Stimulated activated CD4-positive, alpha-beta T cell treated with anti-CD3 and anti-CD28 coated beads, Interleukin-2, amount 100 ng/mL, for 24 hours (primary cell): ENCODE data around the gene PXMP2.
"Not testable (repeated sequence)": the region's sequence is repeated elsewhere in the genome, so short reads cannot be mapped to it uniquely, and the experiment has no call there.

Experiments
- DNase-seq, 2 donors: peaks; one replicate each; pipeline ENCODE4 v3.0.0-alpha.2; 2020

Gene PXMP2

GRCh38 chr12:132660996-132661395 lies 26.4 kb upstream of the PXMP2 start:
- no peak for DNase-seq

- DNase-seq = no peak
Observed at GRCh38 chr12:132661972-132662371, 25.4 kb upstream of the PXMP2 start.

- DNase-seq = no peak
Observed at GRCh38 chr12:132662901-132663755, 24.3 kb upstream of the PXMP2 start.

DNA sequence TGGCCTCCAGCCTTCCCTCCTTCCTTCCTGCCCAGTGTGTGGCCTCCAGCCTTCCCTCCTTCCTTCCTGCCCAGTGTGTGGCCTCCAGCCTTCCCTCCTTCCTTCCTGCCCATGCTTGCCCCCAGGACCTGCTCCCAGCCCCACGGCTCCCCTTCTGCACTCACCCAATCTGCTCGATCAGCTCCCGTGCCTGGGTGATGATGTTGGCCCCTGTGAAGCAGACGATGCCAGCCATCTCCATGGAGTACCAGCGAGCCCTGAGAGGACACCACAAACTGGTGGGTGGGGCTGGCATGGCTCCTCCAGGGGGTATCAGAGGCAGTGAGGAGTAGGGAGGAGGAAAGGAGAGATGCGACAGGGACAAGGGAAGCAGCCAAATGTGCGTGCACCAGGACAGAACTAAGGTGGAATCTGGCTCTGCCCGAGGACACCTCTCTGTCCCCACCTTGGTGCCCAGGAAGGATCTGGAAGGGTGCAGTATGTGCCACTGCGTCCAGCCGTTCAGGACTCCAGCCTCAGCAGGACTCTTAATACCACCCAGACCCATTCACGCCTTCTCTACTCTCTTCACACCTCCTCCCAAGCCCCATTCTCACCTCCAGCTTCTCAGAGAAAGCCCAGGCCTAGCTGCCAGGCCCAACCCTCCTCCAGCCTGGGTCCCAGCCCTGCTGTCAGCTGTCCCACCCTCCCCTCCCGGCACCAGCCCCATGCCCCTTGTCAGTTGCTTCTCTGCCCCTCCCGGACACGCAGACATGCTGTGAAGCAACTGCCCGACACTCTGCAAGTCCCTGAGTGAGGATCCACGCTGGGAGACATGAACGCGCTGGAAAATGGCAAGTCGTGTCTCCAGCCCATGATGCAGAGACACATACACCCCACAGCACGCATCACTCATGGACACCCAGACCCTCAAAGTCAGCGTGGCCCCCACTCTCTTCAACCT lies 22.9 kb upstream of the PXMP2 start:
- no peak for DNase-seq

- DNase-seq = no peak
Observed at GRCh38 chr12:132665149-132665491, 22.3 kb upstream of the PXMP2 start.

DNA sequence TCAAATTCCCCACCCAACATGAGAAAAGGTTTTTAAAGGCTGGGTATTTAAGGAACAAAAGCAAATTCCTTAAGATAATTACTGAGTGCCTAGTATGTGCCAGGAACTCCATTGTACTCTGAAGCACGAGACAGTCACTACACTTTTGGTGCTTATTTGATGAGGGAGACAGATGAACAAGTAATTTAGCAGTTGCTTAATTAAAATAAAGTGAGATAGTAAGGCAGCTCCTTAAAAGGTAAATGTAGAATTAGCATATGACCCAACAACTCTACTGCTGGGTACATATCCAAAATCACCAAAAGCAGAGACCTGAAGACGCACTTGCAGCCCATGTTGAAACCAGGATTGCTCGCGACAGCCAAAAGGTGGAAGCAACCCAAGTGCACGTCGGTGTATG lies 21.6 kb upstream of the PXMP2 start:
- DNase-seq = no peak

- no peak for DNase-seq
Observed at GRCh38 chr12:132668191-132669088, 18.9 kb upstream of the PXMP2 start.

DNA sequence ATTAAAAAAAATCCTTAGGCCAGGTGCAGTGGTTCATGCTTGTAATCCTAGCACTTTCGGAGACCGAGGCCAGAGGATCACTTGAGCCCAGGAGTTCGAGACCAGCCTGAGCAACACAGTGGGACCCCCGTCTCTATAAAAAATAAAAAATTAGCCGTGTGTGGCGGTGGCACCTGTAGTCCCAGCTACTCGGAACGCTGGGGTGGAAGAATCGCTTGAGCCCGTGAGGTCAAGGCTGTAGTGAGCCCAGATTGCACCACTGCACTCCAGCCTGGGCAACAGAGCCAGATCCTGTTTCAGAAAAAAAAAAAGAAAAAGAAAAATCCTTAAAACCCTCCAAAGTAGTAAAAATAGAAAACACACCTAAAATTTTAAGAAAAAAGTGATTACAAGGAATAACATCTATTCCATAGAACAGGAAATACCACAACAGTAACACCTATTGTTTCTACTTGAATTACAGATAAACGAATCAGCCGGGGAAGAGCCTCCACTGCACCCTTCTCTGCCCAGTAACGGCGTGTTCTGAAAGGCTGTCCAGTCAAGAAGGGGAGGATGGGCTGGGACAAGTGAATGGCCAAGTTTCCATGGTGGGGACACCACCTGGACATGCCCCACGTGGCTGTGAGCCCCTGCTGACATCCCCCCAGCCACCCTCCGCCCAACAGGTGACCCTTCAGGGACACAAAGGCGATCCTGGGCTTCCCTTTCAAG lies 18.1 kb upstream of the PXMP2 start:
- no peak for DNase-seq

DNA sequence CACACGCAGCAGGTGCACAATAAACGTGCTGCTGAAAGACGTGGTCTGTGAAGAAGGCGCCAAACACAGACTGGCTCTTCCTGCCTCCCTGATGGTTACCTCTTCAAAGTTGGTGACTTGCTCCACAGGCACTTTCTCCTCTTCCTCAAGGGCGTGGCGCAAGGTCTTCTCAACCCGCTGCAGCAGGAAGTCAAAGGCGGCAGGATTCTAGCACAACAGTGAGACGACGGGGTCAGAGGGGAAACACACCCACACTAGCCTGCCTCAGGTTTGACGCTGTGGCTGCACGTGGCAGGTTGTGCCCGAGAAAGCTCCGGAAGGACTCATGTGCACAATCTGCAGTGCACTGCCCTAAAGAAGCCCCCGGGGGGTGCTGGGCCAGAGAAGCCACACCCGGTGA lies 15.3 kb upstream of the PXMP2 start:
- DNase-seq = no peak

GRCh38 chr12:132672678-132673077 lies 14.7 kb upstream of the PXMP2 start:
- no peak for DNase-seq

DNA sequence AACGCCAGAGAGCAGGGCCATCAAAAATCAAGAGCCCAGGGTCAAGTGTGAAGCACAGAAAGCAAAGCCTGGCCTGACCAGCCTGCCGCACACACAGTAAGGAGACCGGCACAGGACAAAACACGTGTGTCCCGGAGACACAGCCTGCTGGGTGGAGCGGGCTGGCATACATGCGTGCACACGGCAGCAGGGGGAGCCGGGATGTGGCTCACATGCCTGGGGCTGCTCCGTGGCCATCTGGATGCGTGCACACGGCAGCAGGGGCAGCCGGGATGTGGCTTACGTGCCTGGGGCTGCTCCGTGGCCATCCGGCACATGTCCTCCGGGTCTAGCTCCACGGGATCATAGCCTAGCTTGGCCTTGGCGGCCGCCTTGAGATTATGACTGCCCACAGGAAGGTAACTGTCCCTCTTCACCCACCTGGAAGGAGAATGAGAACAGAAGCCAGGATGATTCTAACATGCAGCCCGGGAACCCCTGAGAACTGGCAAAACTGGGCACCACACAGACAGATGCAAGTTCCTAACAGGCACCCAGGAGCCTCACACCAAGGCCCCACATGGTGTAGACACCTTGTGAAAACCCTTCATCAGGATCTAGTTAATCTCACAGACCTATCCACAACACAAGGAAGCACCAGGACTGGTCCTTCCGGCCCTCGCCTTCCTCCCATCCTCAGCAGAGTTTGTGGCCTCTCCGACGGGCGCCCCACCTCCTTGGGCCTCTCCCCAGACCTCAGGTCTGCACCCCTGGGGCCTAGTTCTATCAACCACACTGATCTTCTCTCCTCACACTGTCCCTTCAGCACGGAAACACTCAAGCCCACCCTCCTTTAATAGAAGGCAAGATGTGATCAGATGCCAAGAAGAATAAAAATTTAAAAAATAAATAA lies 13.9 kb upstream of the PXMP2 start:
- no peak for DNase-seq

DNA sequence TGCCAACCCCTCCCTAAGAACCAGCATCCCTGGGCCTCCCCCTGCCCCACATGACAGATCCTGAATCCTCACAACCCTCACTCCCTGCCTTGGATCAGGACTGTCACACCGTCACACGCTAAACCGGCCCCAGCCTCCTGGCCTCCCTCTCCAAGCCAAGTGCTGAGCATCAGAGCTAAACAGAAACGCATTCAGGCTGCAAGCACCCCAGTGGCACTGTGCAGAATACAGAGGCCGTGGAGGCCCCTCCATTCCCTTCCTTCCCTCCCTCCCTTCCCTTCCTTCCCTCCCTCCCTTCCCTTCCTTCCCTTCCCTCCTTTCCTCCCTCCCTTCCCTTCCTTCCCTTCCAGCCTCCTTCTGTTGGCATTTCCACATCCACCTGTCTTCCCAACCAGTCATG lies 12.8 kb upstream of the PXMP2 start:
- no peak for DNase-seq

DNA sequence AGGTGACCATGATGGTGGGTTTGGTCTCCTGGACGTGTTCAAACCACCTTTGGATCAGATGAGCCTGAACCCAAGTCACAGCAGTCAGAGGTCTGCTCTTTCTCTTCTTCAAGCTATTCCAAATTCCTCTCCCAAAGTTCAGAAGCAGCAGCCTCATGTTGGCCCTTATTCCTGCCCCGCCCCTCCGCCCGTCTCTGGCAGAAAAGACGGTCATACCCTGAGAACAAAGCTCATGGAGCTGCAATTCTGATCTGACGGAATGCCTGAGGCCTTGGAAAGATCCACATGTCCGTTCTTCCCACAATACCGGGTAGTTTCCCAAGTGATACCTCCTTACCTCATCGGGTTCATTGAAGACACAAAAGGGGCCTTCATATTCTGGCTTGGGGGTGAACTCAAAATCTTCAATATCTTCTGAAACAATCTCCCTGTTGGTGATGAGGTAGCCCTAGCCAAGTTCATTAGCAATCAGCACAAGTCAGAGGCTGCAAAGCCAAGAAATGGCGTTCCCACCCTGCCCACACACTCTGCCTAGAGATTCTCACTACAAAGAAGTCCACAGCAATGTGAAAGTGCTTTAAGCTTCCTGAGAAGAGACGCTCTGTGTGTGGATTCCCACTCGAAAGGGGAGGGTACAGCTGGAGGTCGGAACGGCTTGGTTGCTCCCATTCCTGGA lies 11.5 kb upstream of the PXMP2 start:
- no peak for DNase-seq

DNA sequence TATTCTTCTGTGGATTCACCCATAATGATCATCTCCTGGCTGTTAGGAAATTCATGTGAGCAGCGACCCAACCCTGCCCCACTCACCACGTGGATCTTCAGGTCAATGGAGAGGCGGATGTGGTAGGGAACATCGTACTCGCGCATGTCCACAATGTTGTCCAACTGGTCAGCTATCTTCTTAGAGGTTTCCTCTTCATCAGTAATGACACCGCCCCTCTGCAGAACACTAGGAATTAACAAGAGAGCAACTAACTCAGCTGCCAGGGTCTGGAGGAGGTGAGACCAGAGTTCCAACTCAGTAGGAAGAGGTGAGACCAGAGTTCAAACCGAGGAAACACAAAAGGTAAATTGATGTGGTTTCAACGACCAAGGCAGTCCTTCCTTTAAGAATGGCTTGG lies 9.9 kb upstream of the PXMP2 start:
- DNase-seq = no peak

DNA sequence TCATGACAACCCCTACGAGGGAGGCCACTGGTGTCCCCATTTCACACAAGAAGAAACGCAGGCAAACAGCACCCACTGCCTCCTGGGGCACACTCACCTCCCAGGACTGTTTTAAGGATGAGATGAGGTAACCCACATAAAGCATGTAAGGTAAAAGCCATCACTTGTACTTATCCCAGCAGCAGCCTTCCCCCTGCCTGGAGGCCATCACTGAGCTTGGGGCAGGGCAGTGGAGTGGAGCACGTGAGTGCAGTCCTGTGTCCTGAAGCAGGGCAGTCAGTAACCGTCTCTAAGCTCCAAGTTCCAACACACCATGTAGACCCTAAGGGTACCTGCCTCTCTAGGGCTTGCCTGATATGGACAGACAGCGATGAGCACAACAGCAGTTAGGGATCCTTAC lies 2.0 kb upstream of the PXMP2 start:
- no peak for DNase-seq

DNA sequence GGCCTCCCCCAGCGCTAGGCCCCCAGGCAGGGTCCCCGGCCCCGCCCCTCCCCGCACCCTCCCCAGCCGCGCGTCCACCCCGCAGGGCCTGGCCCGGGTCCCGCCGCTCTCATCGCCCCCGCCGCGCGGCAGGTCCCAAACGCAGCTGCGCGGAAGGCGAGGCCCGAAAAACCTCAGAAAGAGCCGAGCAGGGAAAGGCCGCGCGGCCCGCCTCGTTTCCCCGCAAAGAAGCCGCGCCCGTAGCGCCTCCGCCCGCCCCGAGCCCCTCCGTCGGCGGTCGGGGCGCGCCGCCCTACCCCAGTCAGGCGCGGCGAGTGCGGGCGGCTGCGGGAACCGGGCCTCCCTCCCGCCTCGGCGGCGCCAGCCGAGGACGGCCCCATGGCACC lies 569 bp upstream of the PXMP2 start:
- DNase-seq = no peak

DNA sequence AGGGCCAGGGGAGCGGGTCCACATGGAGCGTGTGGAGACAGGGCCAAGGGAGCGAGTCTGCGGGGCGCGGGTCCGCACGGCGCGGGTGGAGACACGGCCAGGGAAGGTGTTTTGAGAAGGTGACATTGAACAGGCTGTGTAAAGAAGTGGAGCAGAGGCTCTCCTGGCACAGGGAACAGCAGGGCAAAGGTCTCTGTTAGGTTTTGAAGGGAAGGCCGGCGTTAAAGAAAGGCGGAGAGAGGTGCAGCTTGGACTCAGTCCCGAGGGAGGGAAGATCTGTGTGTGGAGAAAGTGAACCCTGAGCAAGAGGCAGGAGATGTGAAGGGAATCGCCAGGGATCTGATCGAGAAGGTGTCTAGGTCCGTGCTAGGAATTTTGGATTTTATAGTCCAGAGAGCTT lies 1.8 kb downstream of the PXMP2 start:
- DNase-seq = no peak

DNA sequence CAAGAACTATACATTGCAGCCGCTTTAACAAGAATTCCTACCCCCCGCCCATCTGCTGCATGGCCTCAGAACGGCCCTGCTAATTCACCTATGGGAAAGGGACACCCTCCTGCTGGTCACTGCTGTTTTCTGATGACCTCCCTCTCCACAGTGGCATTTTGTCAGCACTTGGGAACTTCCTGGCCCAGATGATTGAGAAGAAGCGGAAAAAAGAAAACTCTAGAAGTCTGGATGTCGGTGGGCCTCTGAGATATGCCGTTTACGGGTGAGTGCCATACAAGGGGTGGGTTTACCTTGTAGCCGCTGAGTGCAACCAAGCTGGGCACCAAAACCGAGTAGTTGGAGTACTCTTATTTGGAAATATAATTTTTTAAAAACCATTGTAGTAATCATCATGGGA lies 2.7 kb downstream of the PXMP2 start:
- DNase-seq = no peak

DNA sequence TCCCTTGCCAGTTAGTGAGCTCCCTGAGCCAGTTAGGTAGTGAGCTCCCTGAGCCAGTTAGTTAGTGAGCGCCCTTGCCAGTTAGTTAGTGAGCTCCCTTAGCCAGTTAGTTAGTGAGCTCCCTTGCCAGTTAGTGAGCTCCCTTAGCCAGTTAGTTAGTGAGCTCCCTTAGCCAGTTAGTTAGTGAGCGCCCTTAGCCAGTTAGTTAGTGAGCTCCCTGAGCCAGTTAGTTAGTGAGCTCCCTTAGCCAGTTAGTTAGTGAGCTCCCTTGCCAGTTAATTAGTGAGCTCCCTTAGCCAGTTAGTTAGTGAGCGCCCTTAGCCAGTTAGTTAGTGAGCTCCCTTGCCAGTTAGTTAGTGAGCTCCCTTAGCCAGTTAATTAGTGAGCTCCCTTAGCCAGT lies 4.6 kb downstream of the PXMP2 start:
- DNase-seq = not testable (repeated sequence)

GRCh38 chr12:132694888-132695287 lies 7.5 kb downstream of the PXMP2 start:
- DNase-seq = not testable (repeated sequence)

DNA sequence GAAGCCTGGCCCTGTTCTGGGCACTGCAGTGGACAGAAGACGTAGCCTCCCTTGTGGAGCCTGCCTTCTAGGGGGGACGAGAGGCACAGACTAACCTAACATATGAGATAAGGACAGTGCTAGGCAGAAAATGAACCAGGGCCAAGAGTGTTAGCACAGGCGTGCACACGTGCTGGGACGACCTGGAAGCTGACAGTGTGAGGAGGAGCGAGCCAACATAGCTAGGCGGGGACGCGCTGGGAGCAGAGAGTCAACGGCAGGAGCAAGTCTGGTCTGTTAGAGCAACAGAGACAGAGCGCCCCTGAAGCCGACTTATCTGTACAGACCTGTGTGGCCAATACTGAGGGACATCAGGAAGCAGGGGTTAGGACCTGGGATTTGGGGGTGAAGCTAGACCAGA lies 8.0 kb downstream of the PXMP2 start:
- DNase-seq = no peak
